Measurements from ENCODE around the gene NAA40.

The NAA40 gene

GRCh38 chr11:63997104-63997700, 58.4 kb downstream of the NAA40 start:
- Histone ChIP-seq H3K18ac (ENCODE audit: low read length) (no peak overlapping the region), H3K14ac (ENCODE audit: low read length) (no peak overlapping the region), H4K8ac (ENCODE audit: low read depth, low read length) (no peak overlapping the region), H3K27me3 (ENCODE audit: insufficient read depth, low read length) (no peaks in the 10 kb centered on the region), H3K4me2 (ENCODE audit: low read length) (no peak overlapping the region), H3K27ac (ENCODE audit: low read depth, low read length) (no peak overlapping the region), H3K4me1 (ENCODE audit: control insufficient read depth in 1 of 2, insufficient read depth in 2 of 2, low read length in 2 of 2) (peaks cover 15% of the 10 kb centered on the region in 2 experiments), H2BK5ac (ENCODE audit: low read depth, low read length, poor library complexity) (no peak overlapping the region), H2AK5ac (ENCODE audit: low read length) (no peak overlapping the region), H4K91ac (ENCODE audit: low read depth, low read length) (no peak overlapping the region), H3K4ac (ENCODE audit: low read depth, low read length) (no peak overlapping the region), H4K12ac (ENCODE audit: low read depth, low read length) (no peak overlapping the region), H3K36me3 (ENCODE audit: control insufficient read depth in 1 of 2, insufficient read depth in 2 of 2, low read length in 2 of 2) (peaks cover 49 to 51% of the 10 kb centered on the region in 2 experiments), H3K9ac (ENCODE audit: low read length) (no peak overlapping the region), H3K9me3 (ENCODE audit: insufficient read depth, low read depth, low read length) (no peaks in the 10 kb centered on the region), H3K23ac (ENCODE audit: low read length) (no peak overlapping the region), H3K4me3 (ENCODE audit: low read depth, low read length) (no peak overlapping the region), H3K79me2 (ENCODE audit: control insufficient read depth, insufficient read depth, low read length, poor library complexity) (no peaks in the 10 kb centered on the region), H2BK120ac (ENCODE audit: insufficient read depth, low read length, poor library complexity) (no peak overlapping the region), H2AFZ (ENCODE audit: insufficient read depth, low read length, poor library complexity) (no peak overlapping the region), H3K79me1 (ENCODE audit: low read length) (no peaks in the 10 kb centered on the region), H2BK12ac (ENCODE audit: low read length) (no peak overlapping the region)
- WGBS (ENCODE audit: extremely low coverage, insufficient coverage, insufficient read length) = no CpG with 5 or more reads among the region's 27 CpGs
- DNase-seq = no peak

GRCh38 chr11:63997801-63998337, 59.1 kb downstream of the NAA40 start:
- Histone ChIP-seq H2AFZ (ENCODE audit: insufficient read depth, low read length, poor library complexity) (no peak overlapping the region), H3K4me1 (ENCODE audit: control insufficient read depth in 1 of 2, insufficient read depth in 2 of 2, low read length in 2 of 2) (peaks cover 15% of the 10 kb centered on the region in 2 experiments), H3K4ac (ENCODE audit: low read depth, low read length) (no peak overlapping the region), H3K36me3 (ENCODE audit: control insufficient read depth in 1 of 2, insufficient read depth in 2 of 2, low read length in 2 of 2) (peaks cover 48 to 50% of the 10 kb centered on the region in 2 experiments), H3K27me3 (ENCODE audit: insufficient read depth, low read length) (no peaks in the 10 kb centered on the region), H2AK5ac (ENCODE audit: low read length) (no peak overlapping the region), H3K79me1 (ENCODE audit: low read length) (no peaks in the 10 kb centered on the region), H3K14ac (ENCODE audit: low read length) (no peak overlapping the region), H3K9ac (ENCODE audit: low read length) (no peak overlapping the region), H4K91ac (ENCODE audit: low read depth, low read length) (no peak overlapping the region), H4K8ac (ENCODE audit: low read depth, low read length) (no peak overlapping the region), H3K9me3 (ENCODE audit: insufficient read depth, low read depth, low read length) (peaks cover 2% of the 10 kb centered on the region), H2BK5ac (ENCODE audit: low read depth, low read length, poor library complexity) (no peak overlapping the region), H3K79me2 (ENCODE audit: control insufficient read depth, insufficient read depth, low read length, poor library complexity) (no peaks in the 10 kb centered on the region), H2BK12ac (ENCODE audit: low read length) (no peak overlapping the region), H3K4me3 (ENCODE audit: low read depth, low read length) (no peak overlapping the region), H2BK120ac (ENCODE audit: insufficient read depth, low read length, poor library complexity) (no peak overlapping the region), H3K4me2 (ENCODE audit: low read length) (no peak overlapping the region), H3K27ac (ENCODE audit: low read depth, low read length) (no peak overlapping the region), H4K12ac (ENCODE audit: low read depth, low read length) (no peak overlapping the region), H3K18ac (ENCODE audit: low read length) (no peak overlapping the region), H3K23ac (ENCODE audit: low read length) (no peak overlapping the region)
- DNase-seq = no peak
- WGBS (ENCODE audit: extremely low coverage, insufficient coverage, insufficient read length) = no CpG with 5 or more reads among the region's 11 CpGs

GRCh38 chr11:63998558-63999348, 60.0 kb downstream of the NAA40 start:
- H4K91ac ChIP-seq (ENCODE audit: low read depth, low read length) = no peak overlapping the region
- no peak overlapping the region for H3K14ac ChIP-seq (ENCODE audit: low read length)
- H2AK5ac ChIP-seq (ENCODE audit: low read length) = peak overlapping the region; percentile 16
- no peak for DNase-seq
- no peak overlapping the region for H2AFZ ChIP-seq (ENCODE audit: insufficient read depth, low read length, poor library complexity)
- no peak overlapping the region for H4K12ac ChIP-seq (ENCODE audit: low read depth, low read length)
- H2BK120ac ChIP-seq (ENCODE audit: insufficient read depth, low read length, poor library complexity) = no peak overlapping the region
- peak overlapping the region; percentile 59 for H3K4me3 ChIP-seq (ENCODE audit: low read depth, low read length)
- H3K79me2 ChIP-seq (ENCODE audit: control insufficient read depth, insufficient read depth, low read length, poor library complexity) = no peaks in the 10 kb centered on the region
- no peaks in the 10 kb centered on the region for H3K27me3 ChIP-seq (ENCODE audit: insufficient read depth, low read length)
- no peak overlapping the region for H4K8ac ChIP-seq (ENCODE audit: low read depth, low read length)
- WGBS (ENCODE audit: extremely low coverage, insufficient coverage, insufficient read length) = no CpG with 5 or more reads among the region's 54 CpGs
- peaks cover 43 to 44% of the 10 kb centered on the region in 2 experiments for H3K36me3 ChIP-seq (ENCODE audit: control insufficient read depth in 1 of 2, insufficient read depth in 2 of 2, low read length in 2 of 2)
- H3K4ac ChIP-seq (ENCODE audit: low read depth, low read length) = no peak overlapping the region
- H3K4me2 ChIP-seq (ENCODE audit: low read length) = peak overlapping the region; percentile 73
- H3K9ac ChIP-seq (ENCODE audit: low read length) = no peak overlapping the region
- peaks cover 2% of the 10 kb centered on the region for H3K9me3 ChIP-seq (ENCODE audit: insufficient read depth, low read depth, low read length)
- no peak overlapping the region for H3K27ac ChIP-seq (ENCODE audit: low read depth, low read length)
- H3K23ac ChIP-seq (ENCODE audit: low read length) = no peak overlapping the region
- peaks cover 15% of the 10 kb centered on the region in 2 experiments for H3K4me1 ChIP-seq (ENCODE audit: control insufficient read depth in 1 of 2, insufficient read depth in 2 of 2, low read length in 2 of 2)
- H3K79me1 ChIP-seq (ENCODE audit: low read length) = no peaks in the 10 kb centered on the region
- no peak overlapping the region for H2BK5ac ChIP-seq (ENCODE audit: low read depth, low read length, poor library complexity)
- no peak overlapping the region for H3K18ac ChIP-seq (ENCODE audit: low read length)
- no peak overlapping the region for H2BK12ac ChIP-seq (ENCODE audit: low read length)

- H2AFZ ChIP-seq (ENCODE audit: insufficient read depth, low read length, poor library complexity) = no peak overlapping the region
- H4K91ac ChIP-seq (ENCODE audit: low read depth, low read length) = no peak overlapping the region
- H3K27ac ChIP-seq (ENCODE audit: low read depth, low read length) = no peak overlapping the region
- H3K9me3 ChIP-seq (ENCODE audit: insufficient read depth, low read depth, low read length) = peaks cover 2% of the 10 kb centered on the region
- WGBS (ENCODE audit: extremely low coverage, insufficient coverage, insufficient read length) = no CpG with 5 or more reads among the region's 59 CpGs
- no peak overlapping the region for H4K12ac ChIP-seq (ENCODE audit: low read depth, low read length)
- no peak overlapping the region for H3K18ac ChIP-seq (ENCODE audit: low read length)
- H3K4ac ChIP-seq (ENCODE audit: low read depth, low read length) = no peak overlapping the region
- no peak overlapping the region for H2BK120ac ChIP-seq (ENCODE audit: insufficient read depth, low read length, poor library complexity)
- no peak overlapping the region for H3K9ac ChIP-seq (ENCODE audit: low read length)
- H3K4me2 ChIP-seq (ENCODE audit: low read length) = peak overlapping the region; percentile 73
- H3K14ac ChIP-seq (ENCODE audit: low read length) = no peak overlapping the region
- H3K23ac ChIP-seq (ENCODE audit: low read length) = no peak overlapping the region
- no peak overlapping the region for H4K8ac ChIP-seq (ENCODE audit: low read depth, low read length)
- H2BK12ac ChIP-seq (ENCODE audit: low read length) = no peak overlapping the region
- H3K79me1 ChIP-seq (ENCODE audit: low read length) = no peaks in the 10 kb centered on the region
- peak; percentile 92 to 93 for DNase-seq
- peaks cover 15% of the 10 kb centered on the region in 2 experiments for H3K4me1 ChIP-seq (ENCODE audit: control insufficient read depth in 1 of 2, insufficient read depth in 2 of 2, low read length in 2 of 2)
- no peaks in the 10 kb centered on the region for H3K27me3 ChIP-seq (ENCODE audit: insufficient read depth, low read length)
- H2AK5ac ChIP-seq (ENCODE audit: low read length) = no peak overlapping the region
- no peaks in the 10 kb centered on the region for H3K79me2 ChIP-seq (ENCODE audit: control insufficient read depth, insufficient read depth, low read length, poor library complexity)
- H3K4me3 ChIP-seq (ENCODE audit: low read depth, low read length) = peak overlapping the region; percentile 59
- H3K36me3 ChIP-seq (ENCODE audit: control insufficient read depth in 1 of 2, insufficient read depth in 2 of 2, low read length in 2 of 2) = peaks cover 38% of the 10 kb centered on the region in 2 experiments
- no peak overlapping the region for H2BK5ac ChIP-seq (ENCODE audit: low read depth, low read length, poor library complexity)
Observed at GRCh38 chr11:63999349-64000025, 60.7 kb downstream of the NAA40 start.

Measured in trophoblast cell (in vitro differentiated cells and primary cell).